Endometrial microvascular endothelial cells (primary cell): ENCODE data around the gene ACTR10. TPM values are rescaled to one million over a fixed set of nuclear protein-coding genes. Genes with fewer than 3 reads are reported as not detected.

ENCODE experiments used
- in situ Hi-C: cut with HindIII; loops from 2 replicates; pipeline ENCODE4 v1.10.0; 2017; ENCODE audit warnings: low sequenced_read_pairs, low pct_unique_long_range_greater_than_20kb; ENCODE audit errors: inconsistent ontology term
- total RNA-seq: library from RNA; depleted of rRNA; stranded (reverse); fragments of >200 nt; gene quantifications from one replicate; pipeline ENCODE4 v1.2.3, GENCODE V29; 2015; ENCODE audit errors: inconsistent ontology term

Gene ACTR10
- total RNA-seq = 131 TPM

DNA sequence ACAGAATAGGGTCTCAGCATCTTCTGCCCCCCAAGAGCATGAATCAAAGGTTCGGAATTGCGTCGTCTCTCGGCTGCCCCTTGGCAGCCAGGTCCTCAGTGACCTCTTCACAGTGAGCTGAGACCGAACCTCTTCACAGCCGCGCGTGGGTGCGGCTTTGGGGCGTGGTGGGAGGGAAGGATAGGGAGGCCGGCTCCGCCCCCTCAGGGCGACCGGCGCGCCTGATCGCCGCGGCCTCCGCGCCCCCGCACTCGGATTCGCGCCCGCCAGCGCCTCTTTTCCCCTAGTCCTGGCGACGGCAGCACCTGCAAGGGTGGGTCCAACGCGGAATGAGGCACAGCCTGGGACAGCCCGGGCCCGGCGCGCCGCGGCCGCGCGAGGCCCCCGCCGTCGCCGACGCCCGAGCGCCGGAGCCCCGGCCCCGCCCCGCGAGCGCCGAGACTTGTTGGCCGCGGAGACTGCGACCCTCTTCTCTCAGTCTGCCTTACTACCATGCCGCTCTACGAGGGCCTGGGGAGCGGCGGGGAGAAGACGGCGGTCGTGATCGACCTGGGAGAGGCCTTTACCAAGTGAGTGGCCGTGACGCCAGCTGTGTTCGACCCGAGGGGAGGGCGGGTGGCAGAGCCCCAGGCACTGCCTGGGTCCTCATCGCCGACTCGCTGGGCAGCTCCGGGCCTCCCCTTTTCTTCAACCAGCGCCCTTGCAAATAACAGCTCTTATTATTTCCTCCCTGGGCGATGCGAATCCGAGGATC is at the start of gene ACTR10:
ACTR10 (plus strand) TSS at position 424 of the 754 bp plus-strand sequence; CDS start at position 493, 69 bp downstream.
- in situ Hi-C loops = no loop called here

DNA sequence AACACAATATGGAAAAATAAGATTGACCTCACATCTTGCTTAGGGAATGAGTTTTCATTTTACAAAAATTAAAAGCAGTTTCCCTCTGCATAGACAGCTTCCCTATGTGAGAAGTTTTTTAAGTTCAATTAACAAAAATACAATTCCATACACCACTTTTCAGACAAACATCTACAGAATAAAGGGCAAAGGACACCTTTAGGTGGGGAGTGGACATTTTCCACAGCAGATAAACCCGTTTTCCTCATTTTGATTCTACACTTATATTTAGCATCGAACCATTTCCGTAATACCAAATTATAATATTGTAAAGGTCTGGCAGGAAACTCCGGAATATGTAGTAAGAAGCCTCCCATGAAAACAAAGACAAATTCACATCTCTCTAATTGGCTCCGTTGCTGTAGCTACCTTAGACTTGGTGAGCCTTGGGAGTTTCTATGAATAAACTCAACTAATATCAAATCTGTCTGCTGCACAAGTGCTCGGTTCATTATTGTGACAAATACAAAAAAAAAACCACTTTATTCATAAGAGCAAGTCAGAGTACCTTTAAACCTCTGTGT is 49.6 kb upstream of the ACTR10 start:
- in situ Hi-C loops = no loop called here

DNA sequence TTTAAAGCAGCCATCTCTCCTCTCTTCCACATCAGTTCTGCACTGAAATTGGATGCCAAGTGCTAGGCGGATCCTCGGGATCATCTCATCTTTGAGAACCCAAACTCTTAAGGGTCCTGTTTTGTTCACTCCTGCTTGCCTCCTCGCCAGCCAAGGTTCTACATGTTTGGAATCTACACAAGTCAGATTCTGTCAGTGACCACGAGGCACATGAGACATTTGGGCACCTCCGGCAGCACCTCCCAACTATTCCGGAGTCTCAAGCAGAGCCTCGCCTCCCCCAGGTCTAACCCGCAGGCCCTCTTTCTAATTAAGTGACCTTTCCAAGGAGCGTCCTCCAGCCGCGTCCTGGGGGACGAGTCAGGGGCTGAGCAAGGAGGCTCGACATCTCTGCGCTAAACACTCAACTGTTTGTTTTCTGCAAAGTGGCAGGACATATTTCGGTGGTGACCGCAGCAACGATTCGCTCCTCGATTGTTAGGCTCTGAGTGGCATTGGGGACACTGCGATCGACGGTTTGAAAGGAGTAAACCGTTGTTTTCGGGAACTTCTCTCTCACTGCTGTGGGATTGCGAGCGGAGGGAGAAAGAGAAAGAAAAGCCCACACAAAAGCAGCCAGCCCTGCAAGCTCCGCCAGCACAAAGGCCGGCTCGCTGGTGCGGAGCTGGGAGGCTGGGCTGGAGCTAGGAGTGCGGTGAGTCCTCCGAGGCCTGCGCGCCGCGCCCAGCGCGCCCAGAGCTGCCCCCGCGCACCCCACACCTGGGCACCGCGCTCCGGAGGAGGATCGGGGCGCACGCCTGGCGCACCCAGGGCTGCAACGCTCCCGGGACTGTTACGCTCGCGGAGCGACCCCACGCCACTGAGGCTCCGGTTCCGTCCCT is 48.6 kb upstream of the ACTR10 start:
- in situ Hi-C loops = no loop called here

DNA sequence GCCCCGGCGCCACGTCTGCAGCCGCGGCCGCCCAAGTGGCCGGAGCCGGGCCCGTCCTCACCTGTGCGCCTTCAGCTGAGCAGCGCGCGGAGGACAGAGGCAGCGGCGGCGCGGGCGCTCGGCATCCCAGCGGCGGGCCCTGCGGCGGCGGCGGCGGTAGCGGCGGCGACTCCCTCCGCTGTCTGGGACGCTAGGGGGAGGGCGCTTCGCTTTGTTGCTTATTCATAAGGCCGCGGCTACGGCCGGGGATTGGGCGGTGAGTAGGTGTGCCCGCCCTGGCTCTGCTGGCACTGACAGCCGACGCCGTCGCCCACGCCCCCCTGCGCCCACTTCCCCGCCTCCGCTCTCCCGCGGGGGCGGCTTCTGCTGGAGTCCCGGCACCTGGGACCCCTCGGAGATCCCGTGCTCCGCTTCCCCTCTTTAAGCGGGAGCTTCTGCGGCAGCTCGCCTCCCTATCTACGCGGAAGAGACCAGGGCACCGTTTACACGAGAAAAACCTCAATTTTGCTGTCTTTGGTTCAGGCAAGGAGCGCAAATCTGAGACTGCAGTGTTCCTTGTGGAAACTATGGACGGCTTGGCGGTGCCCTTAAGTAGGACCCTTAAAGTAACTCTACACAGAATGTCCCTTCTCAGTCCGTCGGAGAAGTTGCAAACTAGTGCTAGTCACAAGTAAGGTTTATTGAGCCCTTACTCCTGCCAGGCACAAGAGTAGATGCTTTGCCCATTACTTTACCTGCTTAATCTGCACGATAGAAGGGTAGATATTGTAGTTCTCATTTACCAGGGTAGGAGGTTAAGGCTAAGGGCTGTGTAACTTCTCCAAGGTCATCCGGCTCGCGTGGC is 47.7 kb upstream of the ACTR10 start, which contains the start of gene ARMH4:
ARMH4 (minus strand) TSS at position 200 of the 844 bp plus-strand sequence. CDS start 12,855 bp downstream, outside the sequence.
- in situ Hi-C loops = no loop called here

DNA sequence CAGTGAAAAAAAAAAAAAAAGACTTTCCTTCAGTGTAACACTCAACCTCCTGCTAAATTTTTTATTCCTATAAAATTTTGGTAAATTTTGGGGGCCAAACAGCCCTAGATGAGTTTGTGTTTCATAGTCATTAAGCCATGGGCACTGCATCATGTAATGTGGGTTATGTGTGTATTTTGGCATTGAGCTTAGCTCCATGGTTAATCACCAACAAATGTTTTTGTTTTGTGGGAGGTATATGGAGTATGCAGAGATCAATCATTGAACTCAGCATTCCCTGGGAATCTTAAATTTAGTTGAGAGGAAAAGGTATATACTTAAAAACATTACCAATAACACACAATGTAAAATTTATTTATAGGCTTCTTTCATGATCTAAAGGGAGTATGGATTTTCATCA is 39.4 kb upstream of the ACTR10 start:
- in situ Hi-C loops = no loop called here

DNA sequence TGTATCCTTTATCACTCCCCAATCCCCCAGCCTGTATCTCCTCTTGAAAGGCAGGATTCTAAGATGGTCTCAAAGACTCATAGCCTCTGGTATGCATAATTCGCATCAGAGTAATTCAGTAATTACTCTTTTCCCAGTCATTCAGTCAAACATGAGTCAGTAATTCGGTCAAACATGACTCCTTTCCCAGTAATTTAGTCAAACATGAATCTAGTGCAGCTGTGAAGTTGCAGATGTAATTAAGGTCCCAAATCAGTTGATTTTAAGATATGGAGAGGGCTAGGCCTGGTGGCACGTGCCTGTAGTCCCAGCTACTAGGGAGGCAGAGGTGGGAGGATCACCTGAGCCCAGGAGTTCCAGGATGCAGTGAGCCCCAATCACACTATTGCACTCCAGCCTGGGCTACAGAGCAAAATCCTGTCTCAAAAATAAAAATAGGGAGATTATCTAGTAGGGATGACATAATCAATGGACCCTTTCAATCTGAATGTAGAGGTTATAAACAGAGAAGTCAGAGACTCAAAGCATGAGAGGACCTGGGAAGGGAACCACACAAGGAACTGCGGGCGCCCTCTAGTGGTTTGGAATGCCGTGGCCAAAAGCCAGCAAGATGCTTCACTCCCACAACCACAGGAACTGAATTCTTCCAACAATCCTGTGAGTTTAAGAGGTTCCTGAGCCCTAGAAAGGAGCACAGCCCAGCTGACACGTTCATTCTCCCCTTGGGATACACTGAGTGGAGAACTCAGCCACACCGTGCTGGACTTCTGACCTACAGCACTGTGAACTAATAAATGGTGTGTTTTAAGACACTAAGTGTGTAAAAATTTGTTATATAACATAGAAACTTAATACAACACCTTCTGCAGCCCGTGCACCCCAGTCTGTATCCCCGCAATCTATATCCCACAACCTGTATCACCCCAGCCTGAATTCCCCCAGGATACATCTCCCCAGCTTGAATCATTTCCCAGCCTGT is 33.7 kb upstream of the ACTR10 start:
- in situ Hi-C loops = no loop called here

DNA sequence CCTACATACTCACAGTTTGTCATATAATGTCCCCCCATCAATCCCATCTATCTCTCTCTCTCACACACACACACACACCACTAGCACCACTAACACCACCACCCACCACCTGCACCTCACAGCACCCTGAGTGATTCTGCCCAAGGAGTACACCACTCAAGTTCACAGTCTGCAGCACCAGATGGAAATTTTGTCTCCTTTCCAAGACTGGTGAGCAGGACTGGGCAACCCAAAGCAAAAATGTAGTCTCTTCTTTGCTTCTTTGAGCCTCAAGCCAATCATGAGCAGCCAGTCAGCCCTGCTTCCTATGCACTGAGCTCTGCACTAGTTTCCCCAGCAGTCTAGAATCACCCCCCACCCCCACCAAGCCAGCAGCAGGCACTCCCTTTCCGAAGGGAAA is 32.9 kb upstream of the ACTR10 start:
- in situ Hi-C loops = no loop called here

DNA sequence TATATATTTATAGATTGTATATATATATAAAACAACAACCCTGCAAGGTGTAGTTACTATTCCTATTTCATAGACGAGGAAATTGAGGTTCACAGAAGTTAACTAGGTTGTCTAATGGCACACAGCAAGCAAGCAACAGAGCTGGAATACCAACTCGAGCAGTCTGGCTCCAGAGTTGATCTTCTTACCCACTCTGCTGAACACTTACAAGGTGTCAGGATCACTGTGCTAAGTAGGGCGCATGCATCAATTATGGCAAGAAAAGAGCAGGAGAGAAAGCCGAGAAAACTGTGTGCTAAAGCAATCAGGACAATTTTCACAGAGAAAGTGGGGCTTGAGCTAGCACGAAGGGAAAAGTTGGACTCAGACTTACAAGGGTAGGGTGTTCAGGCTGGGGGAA is 32.1 kb upstream of the ACTR10 start:
- in situ Hi-C loops = no loop called here

DNA sequence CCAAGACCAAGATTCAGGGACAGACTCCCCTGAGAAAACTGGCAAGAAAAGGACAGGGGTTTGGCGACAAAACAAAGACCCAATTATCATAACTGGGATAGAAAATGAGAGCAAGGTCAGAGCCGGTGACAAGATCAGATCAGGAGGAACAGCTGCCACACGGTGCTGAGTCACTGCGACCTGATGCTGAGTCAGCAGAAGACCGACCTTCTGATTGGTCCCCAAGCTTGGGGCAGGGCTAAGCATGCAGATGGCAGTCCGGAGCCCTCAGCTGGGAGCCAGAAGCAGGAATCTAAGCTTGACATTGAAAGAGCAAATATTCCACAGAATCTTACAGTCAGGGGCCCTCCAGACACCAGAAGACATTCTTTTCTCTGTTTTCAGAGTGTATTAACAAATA is 28.9 kb upstream of the ACTR10 start:
- in situ Hi-C loops = no loop called here

DNA sequence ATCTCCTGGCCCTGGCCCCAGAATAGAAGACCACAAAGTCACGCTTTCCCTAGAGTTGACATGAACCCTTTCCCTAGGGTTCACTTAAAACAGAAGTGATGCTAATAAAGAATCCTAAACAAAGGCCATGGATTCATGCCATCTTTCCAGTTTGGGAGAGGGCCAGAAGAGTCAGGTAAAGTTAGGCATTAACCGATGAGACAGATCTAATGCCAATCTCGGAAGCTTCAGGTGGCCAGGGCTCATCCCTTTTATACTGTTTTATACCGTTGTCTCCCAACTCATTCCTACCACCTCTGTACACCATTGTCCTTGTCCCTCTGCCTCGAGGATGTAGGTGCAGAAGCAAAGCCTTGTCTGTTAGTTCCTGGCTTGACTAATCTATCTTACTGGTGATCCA is 22.8 kb upstream of the ACTR10 start:
- in situ Hi-C loops = no loop called here

DNA sequence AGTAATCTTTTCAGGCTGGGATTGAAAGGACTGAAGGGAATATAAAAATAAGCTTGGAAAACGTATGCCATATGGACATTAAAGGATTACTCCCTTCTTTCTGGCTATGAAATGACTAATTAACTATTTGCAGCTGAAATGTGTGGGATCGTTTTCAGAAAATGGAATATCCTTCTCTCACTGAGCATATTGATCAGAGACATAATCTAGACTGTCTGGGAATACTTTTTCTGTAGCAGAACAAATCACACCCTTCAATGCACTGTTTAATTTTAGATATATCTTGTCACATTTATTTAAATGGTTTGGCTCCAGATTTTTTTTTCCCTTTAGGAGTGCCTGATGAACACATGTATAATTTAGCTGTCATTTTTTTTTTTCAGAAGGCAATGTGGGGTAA is 10.8 kb upstream of the ACTR10 start:
- in situ Hi-C loops = no loop called here

DNA sequence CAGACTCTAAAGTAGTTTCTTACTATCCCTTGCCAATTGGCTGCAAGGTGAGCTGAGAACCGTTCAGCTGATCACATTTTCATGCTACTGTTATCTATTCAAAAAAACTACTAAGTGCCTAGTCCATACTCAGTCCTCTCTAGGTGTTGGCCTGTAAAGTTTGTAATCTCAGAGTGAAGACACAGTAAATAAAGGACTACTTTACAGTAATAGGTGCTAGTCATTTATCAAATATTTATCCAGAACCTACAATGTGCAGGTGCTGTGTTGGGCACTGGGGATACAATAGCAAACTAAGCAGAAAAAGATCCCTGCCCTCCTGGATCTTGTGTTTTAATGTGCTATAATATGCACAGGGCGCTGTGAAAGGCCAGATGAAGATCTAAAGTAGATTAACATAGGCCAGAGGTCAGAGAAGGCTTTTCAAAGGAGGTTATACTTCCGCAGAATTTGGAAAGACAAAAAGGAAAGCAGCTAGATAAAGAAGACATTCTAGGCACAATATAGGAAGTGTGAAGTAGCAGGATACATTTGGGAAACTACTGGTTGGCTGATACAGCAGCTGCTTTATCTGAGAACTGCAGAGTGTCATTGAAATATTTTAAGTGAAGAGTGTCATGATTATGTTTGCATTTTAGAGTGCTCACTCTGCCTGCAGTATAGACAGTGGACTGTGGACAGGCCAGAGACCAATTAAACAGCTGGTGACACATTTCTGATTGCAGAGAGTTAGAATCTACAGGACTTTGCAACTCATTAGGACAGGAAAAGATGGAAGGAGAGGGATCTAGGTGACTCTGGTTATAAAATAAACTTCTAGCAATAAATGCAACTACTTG is 8.0 kb upstream of the ACTR10 start:
- in situ Hi-C loops = no loop called here

DNA sequence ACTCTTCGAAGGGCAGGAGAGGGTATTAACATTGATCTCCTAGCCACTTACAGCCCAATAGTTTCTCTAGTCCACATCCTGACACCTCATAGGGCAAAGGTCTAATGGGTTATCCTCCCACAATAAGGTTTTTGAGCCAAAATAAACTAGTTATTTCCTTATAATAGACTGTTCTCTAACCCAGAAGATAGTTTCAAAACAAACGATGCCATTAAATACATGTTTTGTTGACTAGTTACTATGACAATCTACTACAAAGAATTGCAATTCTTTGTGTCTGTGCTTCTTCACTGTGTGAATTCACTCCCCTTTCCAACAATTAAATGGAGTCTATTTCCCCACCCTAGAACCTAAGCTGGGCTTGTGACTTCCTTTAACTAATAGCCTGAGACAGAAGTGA is 6.4 kb upstream of the ACTR10 start:
- in situ Hi-C loops = no loop called here

DNA sequence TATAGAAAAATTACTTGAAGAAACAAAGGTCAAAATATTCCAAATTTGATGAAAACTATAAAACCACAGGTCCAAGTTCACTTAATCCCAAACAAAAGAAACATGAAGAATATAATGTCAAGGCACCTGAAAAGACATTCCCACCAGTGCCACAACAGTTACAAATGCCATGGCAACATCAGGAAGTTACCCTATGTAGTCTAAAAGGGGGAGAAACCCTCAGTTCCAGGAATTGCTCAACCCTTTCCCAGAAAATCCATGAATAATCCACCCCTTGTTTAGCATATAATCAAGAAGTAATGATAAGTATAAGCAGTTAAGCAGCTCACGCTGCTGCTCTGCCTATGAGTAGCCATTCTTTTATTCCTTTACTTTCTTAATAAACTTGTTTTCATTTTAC is 3.8 kb upstream of the ACTR10 start:
- in situ Hi-C loops = no loop called here

DNA sequence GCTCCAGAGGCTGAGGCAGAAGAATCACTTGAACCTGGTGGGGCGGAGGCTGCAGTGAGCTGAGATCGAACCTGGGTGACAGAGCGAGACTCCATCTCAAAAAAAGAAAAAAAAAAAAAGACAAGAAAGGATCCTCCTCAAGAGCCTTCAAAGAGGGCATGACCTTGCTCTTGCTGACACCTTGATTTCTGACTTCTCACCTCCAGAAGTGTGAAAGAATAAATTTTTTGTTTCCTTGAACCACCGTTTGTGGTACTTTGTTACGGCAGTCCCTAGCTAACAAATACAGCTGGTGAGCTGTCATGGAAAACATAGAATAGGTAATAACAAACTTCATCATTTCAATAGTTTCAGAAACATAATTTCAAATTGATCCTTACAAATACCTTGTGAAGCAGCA is 1.9 kb upstream of the ACTR10 start:
- in situ Hi-C loops = no loop called here

DNA sequence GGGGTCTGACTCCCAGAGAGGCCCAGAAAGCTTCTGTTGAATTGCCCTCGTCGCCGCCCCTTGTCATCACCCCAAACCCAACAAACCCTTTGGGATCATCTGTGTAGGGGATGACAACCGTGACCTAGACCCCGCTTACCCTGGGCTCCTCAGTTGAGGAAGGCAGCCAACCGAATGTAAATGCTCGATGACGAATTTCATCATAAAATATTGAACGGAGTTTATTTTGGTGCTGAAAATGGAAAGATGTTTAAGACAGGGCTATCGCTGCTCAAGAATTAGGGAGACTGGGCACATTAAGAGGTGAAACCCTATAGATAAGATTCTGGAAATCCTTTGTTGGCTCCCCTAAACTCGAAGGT is 512 bp downstream of the ACTR10 start:
- in situ Hi-C loops = no loop called here

DNA sequence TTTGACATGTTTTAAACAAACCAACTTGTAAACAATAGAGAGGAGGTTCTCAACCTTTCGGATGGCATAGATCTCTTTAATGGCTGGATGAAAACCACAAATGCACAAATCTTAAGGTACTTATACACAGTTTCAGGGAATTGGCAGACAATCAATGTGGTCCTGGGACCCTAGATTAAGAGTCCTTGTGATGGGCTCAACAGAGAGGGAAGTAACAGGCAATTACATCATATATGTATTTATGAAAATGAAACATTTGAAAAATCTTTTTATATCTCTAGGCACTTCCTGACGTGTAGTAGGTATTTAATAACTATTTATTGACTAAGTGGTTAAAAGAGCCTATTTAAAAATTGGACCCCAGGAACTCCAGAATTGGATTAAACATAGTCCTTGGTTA is 897 bp downstream of the ACTR10 start:
- in situ Hi-C loops = no loop called here
